ENCODE results near the gene FCSK. TPM values are rescaled to one million over a fixed set of nuclear protein-coding genes. Genes with fewer than 3 reads are reported as not detected.

FCSK gene
- total RNA-seq, 1 donor from 2014 or later: 18.8 TPM

DNA sequence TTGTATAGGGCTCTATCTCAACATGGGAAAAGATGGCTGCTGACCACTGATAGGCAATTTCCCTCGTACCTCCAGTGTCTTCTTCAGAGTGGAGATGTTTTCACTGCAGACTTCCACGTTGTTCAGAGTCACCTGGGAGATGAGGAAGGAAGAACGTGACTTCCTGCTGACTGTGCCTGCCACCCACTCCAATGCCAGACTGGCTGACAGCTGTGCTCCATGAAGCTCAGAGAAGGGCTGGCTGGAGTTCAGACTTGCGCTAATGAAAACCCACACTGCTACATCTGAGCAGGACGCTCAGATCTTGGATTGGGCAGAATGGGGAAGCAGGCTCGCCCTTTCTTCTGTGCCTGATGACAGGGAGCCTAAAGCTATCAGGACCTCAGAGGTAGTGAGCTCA, 35.9 kb downstream of the FCSK start:
- H3K4me3 Mint-ChIP-seq (ENCODE audit: low read depth): no peak overlapping the region
- DNase-seq (ENCODE audit: low spot score, unreplicated experiment): no peak
- TF ChIP-seq, protein P1, sequence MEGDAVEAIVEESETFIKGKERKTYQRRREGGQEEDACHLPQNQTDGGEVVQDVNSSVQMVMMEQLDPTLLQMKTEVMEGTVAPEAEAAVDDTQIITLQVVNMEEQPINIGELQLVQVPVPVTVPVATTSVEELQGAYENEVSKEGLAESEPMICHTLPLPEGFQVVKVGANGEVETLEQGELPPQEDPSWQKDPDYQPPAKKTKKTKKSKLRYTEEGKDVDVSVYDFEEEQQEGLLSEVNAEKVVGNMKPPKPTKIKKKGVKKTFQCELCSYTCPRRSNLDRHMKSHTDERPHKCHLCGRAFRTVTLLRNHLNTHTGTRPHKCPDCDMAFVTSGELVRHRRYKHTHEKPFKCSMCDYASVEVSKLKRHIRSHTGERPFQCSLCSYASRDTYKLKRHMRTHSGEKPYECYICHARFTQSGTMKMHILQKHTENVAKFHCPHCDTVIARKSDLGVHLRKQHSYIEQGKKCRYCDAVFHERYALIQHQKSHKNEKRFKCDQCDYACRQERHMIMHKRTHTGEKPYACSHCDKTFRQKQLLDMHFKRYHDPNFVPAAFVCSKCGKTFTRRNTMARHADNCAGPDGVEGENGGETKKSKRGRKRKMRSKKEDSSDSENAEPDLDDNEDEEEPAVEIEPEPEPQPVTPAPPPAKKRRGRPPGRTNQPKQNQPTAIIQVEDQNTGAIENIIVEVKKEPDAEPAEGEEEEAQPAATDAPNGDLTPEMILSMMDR (IDR thresholded peaks at IDR 0.05; ENCODE audit: unreplicated experiment): no peak
- peak overlapping the region; percentile 5 for H3K27ac Mint-ChIP-seq
- H3K4me1 Mint-ChIP-seq (ENCODE audit: low read depth): no peaks in the 10 kb centered on the region
- H3K9me3 Mint-ChIP-seq (ENCODE audit: low read depth): no peaks in the 10 kb centered on the region
- peaks cover 14% of the 10 kb centered on the region for H3K36me3 Mint-ChIP-seq (ENCODE audit: insufficient read depth)
- H3K27me3 Mint-ChIP-seq: no peaks in the 10 kb centered on the region

DNA sequence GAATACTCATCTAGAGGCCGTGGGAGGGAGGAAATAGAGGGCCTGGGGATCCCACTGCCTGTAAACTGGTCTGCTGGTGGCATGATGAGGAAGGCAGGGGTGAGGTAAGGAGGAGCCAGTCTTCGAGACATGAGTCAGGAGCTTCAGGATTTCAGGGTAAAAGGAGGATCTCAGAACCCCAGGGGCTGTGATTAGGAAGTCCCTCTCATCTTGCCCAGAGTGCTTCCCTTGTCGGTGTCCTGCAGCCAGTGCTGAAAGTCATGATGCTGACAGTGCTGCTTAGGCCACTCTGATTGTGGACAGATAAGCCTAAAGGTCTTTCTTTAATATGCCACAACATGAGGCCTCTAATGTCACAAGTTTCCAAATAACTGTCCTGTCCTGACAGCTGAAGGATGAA, 39.4 kb downstream of the FCSK start:
- TF ChIP-seq, protein P1 (IDR thresholded peaks at IDR 0.05; ENCODE audit: unreplicated experiment): no peak
- no peaks in the 10 kb centered on the region for H3K27me3 Mint-ChIP-seq
- H3K36me3 Mint-ChIP-seq (ENCODE audit: insufficient read depth): peaks cover 13% of the 10 kb centered on the region
- H3K4me3 Mint-ChIP-seq (ENCODE audit: low read depth): no peak overlapping the region
- no peak overlapping the region for H3K27ac Mint-ChIP-seq
- H3K9me3 Mint-ChIP-seq (ENCODE audit: low read depth): no peaks in the 10 kb centered on the region
- no peaks in the 10 kb centered on the region for H3K4me1 Mint-ChIP-seq (ENCODE audit: low read depth)
- no peak for DNase-seq (ENCODE audit: low spot score, unreplicated experiment)

DNA sequence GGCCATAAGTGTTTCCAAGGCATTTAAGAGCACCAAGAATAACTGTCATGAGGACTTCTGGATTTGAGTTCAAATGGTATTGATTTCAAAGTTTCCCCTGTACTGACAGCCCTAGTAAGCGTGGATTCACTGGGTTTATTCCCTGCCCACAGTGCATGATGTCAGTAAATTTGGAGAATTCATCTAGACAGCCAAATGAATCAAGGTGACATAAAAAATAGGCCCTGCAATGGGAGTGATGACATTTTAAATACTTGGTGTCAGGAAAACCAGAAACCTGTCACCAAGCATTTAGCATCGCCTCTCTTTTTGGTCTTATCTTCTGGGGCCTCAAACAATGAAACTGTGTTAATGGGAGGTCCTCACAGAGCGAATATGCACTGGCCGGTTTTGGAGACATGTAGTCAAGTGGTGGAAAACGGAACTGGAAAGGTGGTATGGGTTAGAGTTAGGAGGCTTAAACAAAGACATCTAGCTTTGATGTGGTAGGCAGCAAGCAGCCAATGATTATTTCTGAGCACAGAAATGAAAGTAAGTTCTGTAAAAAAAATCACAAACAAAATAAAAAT, 39.9 kb downstream of the FCSK start:
- Mint-ChIP-seq H3K27me3 (no peaks in the 10 kb centered on the region), H3K36me3 (ENCODE audit: insufficient read depth) (peaks cover 13% of the 10 kb centered on the region), H3K9me3 (ENCODE audit: low read depth) (no peaks in the 10 kb centered on the region), H3K4me1 (ENCODE audit: low read depth) (no peaks in the 10 kb centered on the region), H3K27ac (no peak overlapping the region), H3K4me3 (ENCODE audit: low read depth) (no peak overlapping the region)
- TF ChIP-seq, protein P1 (IDR thresholded peaks at IDR 0.05; ENCODE audit: unreplicated experiment): no peak
- DNase-seq (ENCODE audit: low spot score, unreplicated experiment): no peak

DNA sequence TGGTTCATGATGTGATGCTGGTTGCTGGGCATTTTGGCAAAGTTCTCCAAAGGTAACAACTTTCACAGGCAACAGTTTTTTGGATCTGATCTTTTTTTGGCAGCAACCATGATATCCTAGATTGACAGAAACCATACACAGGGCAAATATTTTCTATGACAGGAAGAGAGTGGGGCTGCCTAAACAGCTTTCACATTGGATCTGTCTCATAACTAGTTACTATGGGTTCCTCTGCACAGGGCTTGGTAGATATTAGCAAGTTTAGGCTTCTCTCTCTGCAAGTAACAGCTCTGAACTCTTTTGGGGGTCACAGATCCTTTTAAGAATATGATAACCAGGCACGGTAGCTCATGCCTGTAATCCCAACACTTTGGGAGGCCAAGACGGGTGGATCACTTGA, 40.4 kb downstream of the FCSK start:
- TF ChIP-seq, protein P1 (IDR thresholded peaks at IDR 0.05; ENCODE audit: unreplicated experiment): no peak
- H3K9me3 Mint-ChIP-seq (ENCODE audit: low read depth): no peaks in the 10 kb centered on the region

GRCh38 chr16:70495425-70496182, 41.2 kb downstream of the FCSK start:
- Mint-ChIP-seq H3K36me3 (ENCODE audit: insufficient read depth) (peaks cover 9% of the 10 kb centered on the region), H3K4me3 (ENCODE audit: low read depth) (no peak overlapping the region), H3K27ac (no peak overlapping the region), H3K27me3 (no peaks in the 10 kb centered on the region), H3K4me1 (ENCODE audit: low read depth) (no peaks in the 10 kb centered on the region), H3K9me3 (ENCODE audit: low read depth) (no peaks in the 10 kb centered on the region)
- no peak for DNase-seq (ENCODE audit: low spot score, unreplicated experiment)
- TF ChIP-seq, protein P1 (IDR thresholded peaks at IDR 0.05; ENCODE audit: unreplicated experiment): no peak

More for the DNA sequence above, 40.4 kb downstream of the FCSK start:
- no peak for DNase-seq (ENCODE audit: low spot score, unreplicated experiment)
- H3K4me3 Mint-ChIP-seq (ENCODE audit: low read depth): no peak overlapping the region
- no peak overlapping the region for H3K27ac Mint-ChIP-seq
- H3K27me3 Mint-ChIP-seq: no peaks in the 10 kb centered on the region
- no peaks in the 10 kb centered on the region for H3K4me1 Mint-ChIP-seq (ENCODE audit: low read depth)
- peaks cover 10% of the 10 kb centered on the region for H3K36me3 Mint-ChIP-seq (ENCODE audit: insufficient read depth)
